ENCODE results near the gene MAGI2. TPM values are rescaled to one million over a fixed set of nuclear protein-coding genes. Genes with fewer than 3 reads are reported as not detected.

MAGI2 gene
- total RNA-seq, 5 donors from 2014 or later (not counting 1 experiment from before 2014, with no cell fraction given), result 0.10 to 0.77 (median 0.22) TPM

GRCh38 chr7:78114993-78115392, 1338.5 kb downstream of the MAGI2 start:
- DNase-seq, result no peak
- no peaks in the 10 kb centered on the region for H3K36me3 ChIP-seq (ENCODE audit: control insufficient read depth in 2 of 2, extremely low read depth in 1 of 2, insufficient read depth in 1 of 2, low read length in 1 of 2)
- no peaks in the 10 kb centered on the region for H3K4me1 Mint-ChIP-seq
- H3K4me3 ChIP-seq (ENCODE audit: control insufficient read depth in 1 of 2, extremely low read depth in 1 of 2, low read length in 1 of 2), result no peak overlapping the region
- no peaks in the 10 kb centered on the region for H3K4me1 ChIP-seq (ENCODE audit: control insufficient read depth in 1 of 2, extremely low read depth in 1 of 2, insufficient read depth in 2 of 2, low read length in 2 of 2)
- POLR2A ChIA-PET, result no interaction called here
- H3K27me3 ChIP-seq (replicated peaks in 1 of 2; ENCODE audit: control insufficient read depth in 2 of 2, extremely low read depth in 1 of 2, insufficient read depth in 2 of 2, low read length in 1 of 2), result peaks cover 0 to 9% of the 10 kb centered on the region in 2 experiments
- no peak for ATAC-seq (replicated peaks in 1 of 4)
- H3K27ac ChIP-seq (ENCODE audit: low read length), result no peak overlapping the region
- WGBS (ENCODE audit: insufficient coverage), result no CpG with 5 or more reads among the region's 1 CpG
- H3K27me3 Mint-ChIP-seq, result peaks cover 31 to 47% of the 10 kb centered on the region in 2 donors
- no peak overlapping the region for H3K4me3 Mint-ChIP-seq
- no peaks in the 10 kb centered on the region for H3K9me3 Mint-ChIP-seq
- H3K9me3 ChIP-seq, result no peaks in the 10 kb centered on the region
- CTCF ChIA-PET, result no interaction called here
- H3K36me3 Mint-ChIP-seq, result no peaks in the 10 kb centered on the region
- no peak overlapping the region for H3K27ac Mint-ChIP-seq

- Mint-ChIP-seq H3K36me3 (no peaks in the 10 kb centered on the region), H3K4me1 (no peaks in the 10 kb centered on the region), H3K4me3 (no peak overlapping the region), H3K9me3 (peaks cover 0 to 4% (median 4%) of the 10 kb centered on the region in 3 donors), H3K27me3 (peaks cover 36 to 58% of the 10 kb centered on the region in 2 donors), H3K27ac (no peak overlapping the region)
- 91% methylated on average over 3 of the region's 5 CpGs for WGBS (ENCODE audit: insufficient coverage)
- peaks cover 0 to 9% of the 10 kb centered on the region in 2 experiments for H3K27me3 ChIP-seq (replicated peaks in 1 of 2; ENCODE audit: control insufficient read depth in 2 of 2, extremely low read depth in 1 of 2, insufficient read depth in 2 of 2, low read length in 1 of 2)
- no peak overlapping the region for H3K27ac ChIP-seq (ENCODE audit: low read length)
- no peak overlapping the region for H3K4me3 ChIP-seq (ENCODE audit: control insufficient read depth in 1 of 2, extremely low read depth in 1 of 2, low read length in 1 of 2)
- ChIA-PET POLR2A (no interaction called here), CTCF (no interaction called here)
- DNase-seq, result no peak
- no peaks in the 10 kb centered on the region for H3K4me1 ChIP-seq (ENCODE audit: control insufficient read depth in 1 of 2, extremely low read depth in 1 of 2, insufficient read depth in 2 of 2, low read length in 2 of 2)
- ATAC-seq (replicated peaks in 1 of 4), result no peak
- no peaks in the 10 kb centered on the region for H3K9me3 ChIP-seq
- H3K36me3 ChIP-seq (ENCODE audit: control insufficient read depth in 2 of 2, extremely low read depth in 1 of 2, insufficient read depth in 1 of 2, low read length in 1 of 2), result no peaks in the 10 kb centered on the region
Observed at GRCh38 chr7:78112488-78112887, 1341.0 kb downstream of the MAGI2 start.

GRCh38 chr7:78111386-78111785, 1342.1 kb downstream of the MAGI2 start:
- Mint-ChIP-seq H3K9me3 (peaks cover 2 to 11% (median 4%) of the 10 kb centered on the region in 3 donors), H3K4me1 (no peaks in the 10 kb centered on the region), H3K27me3 (peaks cover 39 to 62% of the 10 kb centered on the region in 2 donors), H3K36me3 (no peaks in the 10 kb centered on the region), H3K27ac (no peak overlapping the region), H3K4me3 (no peak overlapping the region)
- whole genome bisulfite sequencing (ENCODE audit: insufficient coverage), result 78% methylated on average over 1 of the region's 3 CpGs
- no peak overlapping the region for H3K27ac ChIP-seq (ENCODE audit: low read length)
- ATAC-seq (replicated peaks in 1 of 4) (no peak), DNase-seq (no peak)
- H3K4me3 ChIP-seq (ENCODE audit: control insufficient read depth in 1 of 2, extremely low read depth in 1 of 2, low read length in 1 of 2), result no peak overlapping the region
- H3K4me1 ChIP-seq (ENCODE audit: control insufficient read depth in 1 of 2, extremely low read depth in 1 of 2, insufficient read depth in 2 of 2, low read length in 2 of 2), result no peaks in the 10 kb centered on the region
- ChIA-PET CTCF (no interaction called here), POLR2A (no interaction called here)
- H3K9me3 ChIP-seq, result no peaks in the 10 kb centered on the region
- H3K36me3 ChIP-seq (ENCODE audit: control insufficient read depth in 2 of 2, extremely low read depth in 1 of 2, insufficient read depth in 1 of 2, low read length in 1 of 2), result no peaks in the 10 kb centered on the region
- H3K27me3 ChIP-seq (replicated peaks in 1 of 2; ENCODE audit: control insufficient read depth in 2 of 2, extremely low read depth in 1 of 2, insufficient read depth in 2 of 2, low read length in 1 of 2), result peaks cover 0 to 7% of the 10 kb centered on the region in 2 experiments

GRCh38 chr7:78103475-78103874, 1350.0 kb downstream of the MAGI2 start:
- Mint-ChIP-seq H3K27ac (no peak overlapping the region), H3K4me1 (no peaks in the 10 kb centered on the region), H3K36me3 (no peaks in the 10 kb centered on the region), H3K27me3 (peaks cover 9 to 19% of the 10 kb centered on the region in 2 donors), H3K4me3 (no peak overlapping the region), H3K9me3 (peaks cover 2 to 9% (median 2%) of the 10 kb centered on the region in 3 donors)
- no CpG with 5 or more reads among the region's 4 CpGs for WGBS (ENCODE audit: insufficient coverage)
- no peaks in the 10 kb centered on the region for H3K9me3 ChIP-seq
- H3K27me3 ChIP-seq (replicated peaks in 1 of 2; ENCODE audit: control insufficient read depth in 2 of 2, extremely low read depth in 1 of 2, insufficient read depth in 2 of 2, low read length in 1 of 2), result no peaks in the 10 kb centered on the region
- no peaks in the 10 kb centered on the region for H3K36me3 ChIP-seq (ENCODE audit: control insufficient read depth in 2 of 2, extremely low read depth in 1 of 2, insufficient read depth in 1 of 2, low read length in 1 of 2)
- ChIA-PET POLR2A (no interaction called here), CTCF (no interaction called here)
- no peak for DNase-seq
- no peak for ATAC-seq (replicated peaks in 1 of 4)
- no peaks in the 10 kb centered on the region for H3K4me1 ChIP-seq (ENCODE audit: control insufficient read depth in 1 of 2, extremely low read depth in 1 of 2, insufficient read depth in 2 of 2, low read length in 2 of 2)
- no peak overlapping the region for H3K4me3 ChIP-seq (ENCODE audit: control insufficient read depth in 1 of 2, extremely low read depth in 1 of 2, low read length in 1 of 2)
- H3K27ac ChIP-seq (ENCODE audit: low read length), result no peak overlapping the region

GRCh38 chr7:78101076-78101475, 1352.4 kb downstream of the MAGI2 start:
- no peaks in the 10 kb centered on the region for H3K9me3 ChIP-seq
- CTCF ChIA-PET, result no interaction called here
- no peaks in the 10 kb centered on the region for H3K36me3 Mint-ChIP-seq

GRCh38 chr7:78099715-78100394, 1353.6 kb downstream of the MAGI2 start:
- Mint-ChIP-seq H3K4me3 (no peak overlapping the region), H3K4me1 (no peaks in the 10 kb centered on the region), H3K9me3 (no peaks in the 10 kb centered on the region), H3K27me3 (peaks cover 15 to 29% of the 10 kb centered on the region in 2 donors), H3K36me3 (no peaks in the 10 kb centered on the region), H3K27ac (no peak overlapping the region)
- H3K27me3 ChIP-seq (replicated peaks in 1 of 2; ENCODE audit: control insufficient read depth in 2 of 2, extremely low read depth in 1 of 2, insufficient read depth in 2 of 2, low read length in 1 of 2), result no peaks in the 10 kb centered on the region
- H3K9me3 ChIP-seq, result no peaks in the 10 kb centered on the region
- H3K4me3 ChIP-seq (ENCODE audit: control insufficient read depth in 1 of 2, extremely low read depth in 1 of 2, low read length in 1 of 2), result no peak overlapping the region
- no peak overlapping the region for H3K27ac ChIP-seq (ENCODE audit: low read length)
- ATAC-seq (replicated peaks in 1 of 4) (no peak), DNase-seq (no peak)
- ChIA-PET POLR2A (no interaction called here), CTCF (no interaction called here)
- WGBS (ENCODE audit: insufficient coverage), result 70% methylated on average over 3 of the region's 3 CpGs
- H3K4me1 ChIP-seq (ENCODE audit: control insufficient read depth in 1 of 2, extremely low read depth in 1 of 2, insufficient read depth in 2 of 2, low read length in 2 of 2), result no peaks in the 10 kb centered on the region
- no peaks in the 10 kb centered on the region for H3K36me3 ChIP-seq (ENCODE audit: control insufficient read depth in 2 of 2, extremely low read depth in 1 of 2, insufficient read depth in 1 of 2, low read length in 1 of 2)

More at GRCh38 chr7:78101076-78101475, 1352.4 kb downstream of the MAGI2 start:
- Histone ChIP-seq H3K27ac (ENCODE audit: low read length) (no peak overlapping the region), H3K4me3 (ENCODE audit: control insufficient read depth in 1 of 2, extremely low read depth in 1 of 2, low read length in 1 of 2) (no peak overlapping the region), H3K4me1 (ENCODE audit: control insufficient read depth in 1 of 2, extremely low read depth in 1 of 2, insufficient read depth in 2 of 2, low read length in 2 of 2) (no peaks in the 10 kb centered on the region), H3K36me3 (ENCODE audit: control insufficient read depth in 2 of 2, extremely low read depth in 1 of 2, insufficient read depth in 1 of 2, low read length in 1 of 2) (no peaks in the 10 kb centered on the region), H3K27me3 (replicated peaks in 1 of 2; ENCODE audit: control insufficient read depth in 2 of 2, extremely low read depth in 1 of 2, insufficient read depth in 2 of 2, low read length in 1 of 2) (no peaks in the 10 kb centered on the region)
- Mint-ChIP-seq H3K4me1 (no peaks in the 10 kb centered on the region), H3K27me3 (peaks cover 10 to 19% of the 10 kb centered on the region in 2 donors), H3K27ac (no peak overlapping the region), H3K4me3 (no peak overlapping the region), H3K9me3 (no peaks in the 10 kb centered on the region)
- POLR2A ChIA-PET, result no interaction called here
- DNase-seq (no peak), ATAC-seq (replicated peaks in 1 of 4) (no peak)

GRCh38 chr7:78095549-78095948, 1357.9 kb downstream of the MAGI2 start:
- no peaks in the 10 kb centered on the region for H3K27me3 ChIP-seq (replicated peaks in 1 of 2; ENCODE audit: control insufficient read depth in 2 of 2, extremely low read depth in 1 of 2, insufficient read depth in 2 of 2, low read length in 1 of 2)
- H3K27ac Mint-ChIP-seq, result no peak overlapping the region
- no peaks in the 10 kb centered on the region for H3K36me3 Mint-ChIP-seq
- H3K4me1 ChIP-seq (ENCODE audit: control insufficient read depth in 1 of 2, extremely low read depth in 1 of 2, insufficient read depth in 2 of 2, low read length in 2 of 2), result no peaks in the 10 kb centered on the region
- POLR2A ChIA-PET, result interaction anchor here in 1 of 2 donors (0.6 kb wide), 1 partner anchor 841 kb away, joined by 3 read pairs; no protein-coding TSS in a partner anchor
- no peaks in the 10 kb centered on the region for H3K9me3 Mint-ChIP-seq
- H3K4me3 ChIP-seq (ENCODE audit: control insufficient read depth in 1 of 2, extremely low read depth in 1 of 2, low read length in 1 of 2), result no peak overlapping the region
- peaks cover 13 to 22% of the 10 kb centered on the region in 2 donors for H3K27me3 Mint-ChIP-seq
- DNase-seq, result no peak
- no peak overlapping the region for H3K27ac ChIP-seq (ENCODE audit: low read length)
- ATAC-seq (replicated peaks in 1 of 4), result no peak
- H3K36me3 ChIP-seq (ENCODE audit: control insufficient read depth in 2 of 2, extremely low read depth in 1 of 2, insufficient read depth in 1 of 2, low read length in 1 of 2), result no peaks in the 10 kb centered on the region
- H3K9me3 ChIP-seq, result no peaks in the 10 kb centered on the region
- H3K4me3 Mint-ChIP-seq, result no peak overlapping the region
- no peaks in the 10 kb centered on the region for H3K4me1 Mint-ChIP-seq
- CTCF ChIA-PET, result no interaction called here
